NOMO-1 (cell line): ENCODE measurements around the gene DNAH2.

ENCODE experiments used
- DNase-seq, 2 experiments: peaks; one replicate each; lab custom pipeline; 2025; ENCODE audit not compliant: unreplicated experiment in 2 of 2; lab: John Stamatoyannopoulos, UW

DNAH2 gene

DNA sequence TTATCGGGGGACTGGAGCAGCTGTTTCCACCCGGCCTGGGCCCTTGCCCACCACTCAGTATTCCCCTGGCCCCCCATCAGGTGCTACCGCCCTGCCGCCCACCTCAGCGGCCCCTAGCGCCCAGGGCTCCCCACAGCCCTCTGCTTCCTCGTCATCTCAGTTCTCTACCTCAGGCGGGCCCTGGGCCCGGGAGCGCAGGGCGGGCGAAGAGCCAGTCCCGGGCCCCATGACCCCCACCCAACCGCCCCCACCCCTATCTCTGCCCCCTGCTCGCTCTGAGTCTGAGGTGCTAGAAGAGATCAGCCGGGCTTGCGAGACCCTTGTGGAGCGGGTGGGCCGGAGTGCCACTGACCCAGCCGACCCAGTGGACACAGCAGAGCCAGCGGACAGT is 131.2 kb downstream of the DNAH2 start:
- no peak for DNase-seq

DNA sequence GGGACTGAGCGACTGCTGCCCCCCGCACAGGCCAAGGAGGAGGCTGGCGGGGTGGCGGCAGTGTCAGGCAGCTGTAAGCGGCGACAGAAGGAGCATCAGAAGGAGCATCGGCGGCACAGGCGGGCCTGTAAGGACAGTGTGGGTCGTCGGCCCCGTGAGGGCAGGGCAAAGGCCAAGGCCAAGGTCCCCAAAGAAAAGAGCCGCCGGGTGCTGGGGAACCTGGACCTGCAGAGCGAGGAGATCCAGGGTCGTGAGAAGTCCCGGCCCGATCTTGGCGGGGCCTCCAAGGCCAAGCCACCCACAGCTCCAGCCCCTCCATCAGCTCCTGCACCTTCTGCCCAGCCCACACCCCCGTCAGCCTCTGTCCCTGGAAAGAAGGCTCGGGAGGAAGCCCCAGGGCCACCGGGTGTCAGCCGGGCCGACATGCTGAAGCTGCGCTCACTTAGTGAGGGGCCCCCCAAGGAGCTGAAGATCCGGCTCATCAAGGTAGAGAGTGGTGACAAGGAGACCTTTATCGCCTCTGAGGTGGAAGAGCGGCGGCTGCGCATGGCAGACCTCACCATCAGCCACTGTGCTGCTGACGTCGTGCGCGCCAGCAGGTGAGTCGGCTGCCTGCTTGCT is 131.7 kb downstream of the DNAH2 start:
- DNase-seq, result no peak

DNA sequence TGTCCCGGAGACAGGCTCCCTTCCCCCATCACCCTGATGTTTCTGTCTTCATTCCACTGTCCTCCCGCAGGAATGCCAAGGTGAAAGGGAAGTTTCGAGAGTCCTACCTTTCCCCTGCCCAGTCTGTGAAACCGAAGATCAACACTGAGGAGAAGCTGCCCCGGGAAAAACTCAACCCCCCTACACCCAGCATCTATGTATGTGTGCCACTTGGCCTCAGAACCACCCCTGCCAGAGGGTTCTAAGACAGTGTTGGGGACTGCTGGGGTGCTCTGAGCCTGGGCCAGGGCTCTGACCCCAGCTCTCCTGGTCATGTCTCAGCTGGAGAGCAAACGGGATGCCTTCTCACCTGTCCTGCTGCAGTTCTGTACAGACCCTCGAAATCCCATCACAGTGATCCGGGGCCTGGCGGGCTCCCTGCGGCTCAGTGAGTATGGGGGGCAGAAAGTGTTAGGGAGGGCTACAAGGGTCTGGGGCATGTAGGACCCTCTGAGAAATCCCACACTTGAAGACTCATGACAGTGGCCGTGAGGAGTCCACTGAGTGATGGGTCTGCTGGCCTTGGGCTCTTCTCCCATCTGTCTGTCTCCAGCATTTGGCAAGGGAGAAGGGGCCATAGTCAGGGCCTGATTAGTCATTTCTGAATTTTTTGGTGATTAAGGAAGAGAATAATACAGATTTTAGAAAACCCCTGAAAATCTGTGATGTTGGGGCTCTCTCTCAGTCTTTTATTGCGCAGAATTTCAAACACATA is 132.4 kb downstream of the DNAH2 start:
- no peak for DNase-seq

DNA sequence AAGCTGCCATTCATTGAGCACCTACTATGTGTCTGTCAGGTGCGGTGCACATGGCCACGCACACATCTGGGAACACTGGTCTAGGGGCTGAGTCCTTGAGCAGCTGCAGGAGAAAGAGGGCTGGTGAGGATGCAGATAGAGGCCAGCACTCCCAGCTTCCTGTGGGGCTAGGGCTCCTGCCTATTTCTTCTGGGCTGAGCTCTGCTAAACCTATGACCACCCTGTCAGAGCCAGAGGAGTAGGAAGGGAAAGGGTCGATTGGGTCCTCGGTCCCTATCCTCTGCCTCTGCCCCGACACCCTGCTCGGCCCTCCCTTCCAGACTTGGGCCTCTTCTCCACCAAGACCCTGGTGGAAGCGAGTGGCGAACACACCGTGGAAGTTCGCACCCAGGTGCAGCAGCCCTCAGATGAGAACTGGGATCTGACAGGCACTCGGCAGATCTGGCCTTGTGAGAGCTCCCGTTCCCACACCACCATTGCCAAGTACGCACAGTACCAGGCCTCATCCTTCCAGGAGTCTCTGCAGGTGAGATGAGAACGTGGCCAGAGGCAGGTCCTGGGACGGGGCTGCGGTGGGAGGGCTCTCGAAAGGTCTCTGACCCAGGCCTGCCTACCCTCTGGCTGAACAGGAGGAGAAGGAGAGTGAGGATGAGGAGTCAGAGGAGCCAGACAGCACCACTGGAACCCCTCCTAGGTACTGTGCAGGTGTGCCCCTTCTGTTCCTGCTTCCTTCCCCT is 133.3 kb downstream of the DNAH2 start:
- DNase-seq, result no peak

DNA sequence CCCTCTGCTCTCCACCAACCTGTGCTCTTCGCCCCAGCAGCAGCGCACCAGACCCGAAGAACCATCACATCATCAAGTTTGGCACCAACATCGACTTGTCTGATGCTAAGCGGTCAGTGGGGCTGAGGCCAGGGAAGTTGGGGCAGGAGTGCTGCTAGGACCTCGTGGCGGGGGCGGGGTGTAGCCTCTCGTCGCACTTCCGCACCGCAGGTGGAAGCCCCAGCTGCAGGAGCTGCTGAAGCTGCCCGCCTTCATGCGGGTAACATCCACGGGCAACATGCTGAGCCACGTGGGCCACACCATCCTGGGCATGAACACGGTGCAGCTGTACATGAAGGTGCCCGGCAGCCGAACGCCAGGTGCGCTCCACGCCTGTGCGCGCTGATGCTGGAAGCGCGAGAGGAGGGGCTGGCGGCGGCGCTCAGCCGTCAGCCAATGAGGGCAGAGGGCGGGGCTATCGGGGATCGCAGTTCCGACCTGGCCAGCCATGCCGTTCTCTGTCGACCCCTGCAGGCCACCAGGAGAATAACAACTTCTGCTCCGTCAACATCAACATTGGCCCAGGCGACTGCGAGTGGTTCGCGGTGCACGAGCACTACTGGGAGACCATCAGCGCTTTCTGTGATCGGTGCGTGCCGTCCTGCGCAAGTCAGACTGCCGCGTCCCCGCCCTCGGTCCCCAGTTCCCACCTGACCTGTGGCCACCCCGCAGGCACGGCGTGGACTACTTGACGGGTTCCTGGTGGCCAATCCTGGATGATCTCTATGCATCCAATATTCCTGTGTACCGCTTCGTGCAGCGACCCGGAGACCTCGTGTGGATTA is 134.1 kb downstream of the DNAH2 start:
- DNase-seq, result peak; percentile 90 to 91

DNA sequence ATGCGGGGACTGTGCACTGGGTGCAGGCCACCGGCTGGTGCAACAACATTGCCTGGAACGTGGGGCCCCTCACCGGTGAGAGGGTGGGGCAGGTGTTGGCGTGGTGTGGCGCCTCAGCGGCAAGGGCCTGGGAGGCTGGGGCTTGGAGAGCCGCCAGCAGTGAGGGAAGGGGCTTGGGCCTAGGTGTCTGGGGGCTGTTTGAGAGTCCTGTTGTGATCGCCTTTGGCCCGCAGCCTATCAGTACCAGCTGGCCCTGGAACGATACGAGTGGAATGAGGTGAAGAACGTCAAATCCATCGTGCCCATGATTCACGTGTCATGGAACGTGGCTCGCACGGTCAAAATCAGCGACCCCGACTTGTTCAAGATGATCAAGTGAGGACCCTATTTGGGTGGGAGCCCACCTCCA is 134.7 kb downstream of the DNAH2 start:
- DNase-seq, result no peak

DNA sequence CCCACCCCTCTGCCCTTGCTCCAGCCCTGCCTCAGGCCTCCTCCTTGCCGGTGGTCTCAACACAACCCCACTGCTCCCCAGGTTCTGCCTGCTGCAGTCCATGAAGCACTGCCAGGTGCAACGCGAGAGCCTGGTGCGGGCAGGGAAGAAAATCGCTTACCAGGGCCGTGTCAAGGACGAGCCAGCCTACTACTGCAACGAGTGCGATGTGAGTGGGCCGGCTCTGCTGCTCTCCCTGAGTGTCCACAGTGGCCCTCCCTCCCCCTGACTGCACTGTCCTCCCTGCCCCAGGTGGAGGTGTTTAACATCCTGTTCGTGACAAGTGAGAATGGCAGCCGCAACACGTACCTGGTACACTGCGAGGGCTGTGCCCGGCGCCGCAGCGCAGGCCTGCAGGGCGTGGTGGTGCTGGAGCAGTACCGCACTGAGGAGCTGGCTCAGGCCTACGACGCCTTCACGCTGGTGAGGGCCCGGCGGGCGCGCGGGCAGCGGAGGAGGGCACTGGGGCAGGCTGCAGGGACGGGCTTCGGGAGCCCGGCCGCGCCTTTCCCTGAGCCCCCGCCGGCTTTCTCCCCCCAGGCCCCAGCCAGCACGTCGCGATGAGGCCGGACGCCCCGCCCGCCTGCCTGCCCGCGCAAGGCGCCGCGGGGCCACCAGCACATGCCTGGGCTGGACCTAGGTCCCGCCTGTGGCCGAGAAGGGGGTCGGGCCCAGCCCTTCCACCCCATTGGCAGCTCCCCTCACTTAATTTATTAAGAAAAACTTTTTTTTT is 135.6 kb downstream of the DNAH2 start:
- no peak for DNase-seq

DNA sequence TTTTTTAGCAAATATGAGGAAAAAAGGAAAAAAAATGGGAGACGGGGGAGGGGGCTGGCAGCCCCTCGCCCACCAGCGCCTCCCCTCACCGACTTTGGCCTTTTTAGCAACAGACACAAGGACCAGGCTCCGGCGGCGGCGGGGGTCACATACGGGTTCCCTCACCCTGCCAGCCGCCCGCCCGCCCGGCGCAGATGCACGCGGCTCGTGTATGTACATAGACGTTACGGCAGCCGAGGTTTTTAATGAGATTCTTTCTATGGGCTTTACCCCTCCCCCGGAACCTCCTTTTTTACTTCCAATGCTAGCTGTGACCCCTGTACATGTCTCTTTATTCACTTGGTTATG is 136.1 kb downstream of the DNAH2 start:
- no peak for DNase-seq

DNA sequence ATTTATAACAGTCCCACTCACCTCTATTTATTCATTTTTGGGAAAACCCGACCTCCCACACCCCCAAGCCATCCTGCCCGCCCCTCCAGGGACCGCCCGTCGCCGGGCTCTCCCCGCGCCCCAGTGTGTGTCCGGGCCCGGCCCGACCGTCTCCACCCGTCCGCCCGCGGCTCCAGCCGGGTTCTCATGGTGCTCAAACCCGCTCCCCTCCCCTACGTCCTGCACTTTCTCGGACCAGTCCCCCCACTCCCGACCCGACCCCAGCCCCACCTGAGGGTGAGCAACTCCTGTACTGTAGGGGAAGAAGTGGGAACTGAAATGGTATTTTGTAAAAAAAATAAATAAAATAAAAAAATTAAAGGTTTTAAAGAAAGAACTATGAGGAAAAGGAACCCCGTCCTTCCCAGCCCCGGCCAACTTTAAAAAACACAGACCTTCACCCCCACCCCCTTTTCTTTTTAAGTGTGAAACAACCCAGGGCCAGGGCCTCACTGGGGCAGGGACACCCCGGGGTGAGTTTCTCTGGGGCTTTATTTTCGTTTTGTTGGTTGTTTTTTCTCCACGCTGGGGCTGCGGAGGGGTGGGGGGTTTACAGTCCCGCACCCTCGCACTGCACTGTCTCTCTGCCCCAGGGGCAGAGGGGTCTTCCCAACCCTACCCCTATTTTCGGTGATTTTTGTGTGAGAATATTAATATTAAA is 136.7 kb downstream of the DNAH2 start:
- no peak for DNase-seq

DNA sequence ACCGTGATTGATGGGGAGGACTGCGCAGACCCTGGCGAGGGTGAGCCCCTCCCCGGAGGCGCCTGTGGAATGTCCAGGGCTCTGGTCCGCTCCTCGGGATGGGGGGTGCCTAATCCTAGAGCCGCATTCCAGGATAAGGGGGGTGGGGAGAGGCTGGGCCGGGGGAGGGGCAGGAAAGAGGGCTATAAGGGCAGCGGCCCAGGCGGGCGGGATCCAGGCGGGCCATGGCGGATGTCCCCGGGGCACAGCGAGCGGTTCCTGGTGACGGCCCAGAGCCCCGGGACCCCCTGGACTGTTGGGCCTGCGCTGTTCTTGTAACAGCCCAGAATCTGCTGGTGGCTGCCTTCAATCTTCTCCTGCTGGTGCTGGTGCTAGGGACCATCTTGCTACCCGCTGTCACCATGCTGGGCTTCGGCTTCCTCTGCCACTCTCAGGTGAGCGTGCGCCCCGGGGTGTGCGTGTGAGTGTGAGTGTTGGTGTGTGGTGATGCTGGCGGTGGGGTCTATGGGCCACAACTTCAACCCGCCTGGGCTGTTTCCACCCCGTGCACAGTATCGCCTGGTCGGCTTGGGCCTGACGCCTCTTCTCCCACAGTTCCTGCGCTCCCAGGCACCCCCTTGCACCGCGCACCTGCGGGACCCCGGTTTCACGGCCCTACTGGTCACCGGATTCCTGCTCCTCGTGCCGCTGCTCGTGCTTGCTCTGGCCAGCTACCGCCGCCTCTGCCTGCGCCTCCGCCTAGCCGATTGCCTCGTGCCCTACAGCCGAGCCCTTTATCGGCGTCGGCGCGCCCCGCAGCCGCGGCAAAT is 137.5 kb downstream of the DNAH2 start, which contains the start of gene TMEM88:
Gene TMEM88, plus strand, starts transcription at position 216 of the 809 bp plus-strand sequence. Its CDS starts 9 bp downstream, at position 225.
- no peak for DNase-seq

DNA sequence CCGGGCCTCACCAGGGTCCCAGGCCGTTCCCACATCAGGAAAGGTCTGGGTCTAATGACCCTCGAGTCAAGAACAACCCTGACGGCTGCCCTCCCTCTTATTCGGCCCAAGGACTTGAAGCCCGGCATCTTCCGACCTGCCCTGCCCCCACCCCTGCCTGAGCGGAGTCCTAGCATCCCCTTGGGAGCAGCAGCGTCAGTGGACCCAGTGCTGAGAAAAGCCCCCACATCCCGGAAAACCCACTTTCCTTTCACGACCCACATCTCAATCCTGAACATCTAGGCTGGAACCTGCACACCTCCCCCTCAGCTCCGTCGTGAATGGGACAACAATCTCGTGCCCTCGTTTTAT is 138.1 kb downstream of the DNAH2 start:
- no peak for DNase-seq

DNA sequence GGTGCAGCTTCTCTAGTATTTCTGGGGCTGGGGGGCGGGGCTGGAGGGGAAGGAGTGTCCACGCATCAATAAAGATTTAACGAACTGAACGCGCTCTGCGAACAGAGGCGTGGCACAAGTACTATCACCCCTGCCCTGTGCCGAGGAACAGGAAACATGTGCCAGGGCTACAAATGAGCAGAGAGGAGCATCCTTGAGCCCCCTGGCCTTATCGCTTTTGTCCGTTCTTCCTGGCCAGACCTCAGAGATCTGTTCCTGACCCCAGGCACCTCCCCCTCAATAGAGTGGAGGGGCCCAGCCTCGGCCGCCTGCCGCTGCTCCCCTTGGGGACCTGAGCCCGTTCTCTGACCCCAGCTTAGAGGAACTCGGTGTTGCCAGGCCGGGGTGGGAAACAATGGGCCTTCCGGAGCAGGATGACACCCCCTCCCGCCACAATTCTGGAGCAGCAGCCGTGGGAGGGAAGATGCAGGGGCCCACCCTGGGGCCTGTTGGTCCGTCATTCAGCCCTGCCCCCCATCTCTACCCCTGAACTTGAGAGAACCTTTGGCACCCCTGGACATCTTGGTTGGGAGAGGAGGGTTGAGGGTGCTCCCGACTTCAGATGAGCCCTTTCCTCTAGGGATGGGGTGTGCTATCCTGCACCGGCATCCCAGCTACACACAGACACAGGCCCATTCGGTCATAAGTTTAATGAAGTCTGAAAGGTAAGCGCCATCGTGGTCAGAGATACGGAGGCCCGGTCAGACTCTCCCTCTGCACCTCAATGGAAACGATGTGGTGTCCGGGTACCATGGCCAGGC is 138.7 kb downstream of the DNAH2 start:
- peak; percentile 45 to 63 for DNase-seq

DNA sequence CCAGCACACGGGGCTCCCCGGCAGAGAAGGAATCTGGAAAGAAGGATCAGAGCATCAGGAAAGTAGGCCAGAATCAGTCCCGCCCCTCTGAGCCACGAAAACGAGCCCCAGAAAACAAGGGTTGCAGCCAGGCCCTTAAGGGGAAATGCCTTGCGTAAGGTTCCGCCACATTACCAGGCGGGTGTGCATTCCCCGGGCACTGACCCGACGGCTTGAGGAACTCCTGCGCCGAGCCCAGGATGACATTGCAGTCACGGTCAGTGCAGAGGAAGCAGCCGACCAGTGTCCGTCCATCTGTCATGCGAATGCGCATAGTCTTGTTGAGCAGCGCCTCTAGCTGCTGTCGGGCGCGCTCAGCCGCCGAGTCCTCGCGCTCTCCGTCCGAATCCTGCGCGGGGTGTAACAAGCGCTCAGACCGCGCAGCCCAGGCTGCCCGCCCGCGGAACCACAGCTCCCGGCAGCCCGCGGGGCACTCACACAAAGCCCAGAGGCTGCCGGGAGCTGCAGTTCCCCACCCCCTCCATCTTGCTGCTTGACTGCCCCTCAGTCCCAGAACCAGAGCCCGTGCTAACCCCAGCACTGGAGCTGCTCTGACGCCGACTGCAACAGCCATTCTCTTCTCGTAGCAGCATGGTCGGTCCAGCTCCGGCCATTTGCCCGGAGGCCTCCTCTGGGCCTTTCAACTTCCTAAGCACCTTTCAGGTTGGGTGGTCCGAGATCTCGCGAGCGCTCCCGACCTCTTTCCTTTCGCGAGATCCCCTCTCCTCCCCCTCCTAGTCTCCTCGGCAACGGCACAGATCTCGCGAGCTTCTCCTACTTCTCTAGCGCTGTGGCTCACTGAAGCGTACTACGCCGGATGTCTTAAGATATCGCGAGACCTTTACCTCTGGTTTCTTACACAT is 139.5 kb downstream of the DNAH2 start, which contains the start of gene NAA38:
Gene NAA38, minus strand, starts transcription at position 749 of the 902 bp plus-strand sequence. Its CDS starts 96 bp downstream, at position 653.
- peak; percentile 97 to 100 for DNase-seq

DNA sequence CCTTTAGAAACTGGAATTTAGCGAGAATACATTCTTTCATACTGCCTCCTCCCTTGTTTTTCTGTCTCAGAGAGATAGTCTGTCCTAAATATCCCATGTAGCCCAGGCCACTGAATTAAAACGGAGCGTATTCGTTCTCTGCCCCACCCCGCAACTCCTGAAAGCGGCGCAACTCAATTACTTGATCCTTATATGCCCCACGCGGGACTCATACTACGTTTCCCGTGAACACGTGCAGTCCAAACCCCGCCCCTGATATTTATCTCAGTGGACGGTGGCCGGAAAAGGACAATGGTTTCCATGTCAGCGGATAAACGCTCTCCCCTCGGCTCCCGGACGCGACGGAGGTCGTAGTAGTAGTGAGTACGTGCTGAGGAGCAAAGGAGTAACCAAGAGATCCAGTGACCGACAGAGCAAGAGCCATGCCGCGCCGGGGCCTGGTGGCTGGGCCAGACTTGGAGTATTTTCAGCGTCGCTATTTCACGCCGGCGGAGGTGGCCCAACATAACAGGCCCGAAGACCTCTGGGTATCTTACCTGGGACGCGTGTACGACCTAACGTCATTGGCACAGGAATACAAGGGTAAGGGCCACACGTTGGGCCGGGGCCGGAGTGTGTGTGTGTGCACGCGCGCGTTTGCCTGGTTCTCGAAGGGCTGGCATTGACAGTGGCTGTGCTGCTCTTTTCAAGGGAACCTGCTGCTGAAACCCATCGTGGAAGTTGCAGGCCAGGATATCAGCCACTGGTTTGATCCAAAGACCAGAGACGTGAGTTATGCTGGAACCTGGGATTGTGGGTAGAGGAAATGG is 140.4 kb downstream of the DNAH2 start, which contains the start of gene CYB5D1:
Gene CYB5D1, plus strand, starts transcription at position 291 of the 809 bp plus-strand sequence. Its CDS starts 132 bp downstream, at position 423.
- peak; percentile 86 to 96 for DNase-seq

DNA sequence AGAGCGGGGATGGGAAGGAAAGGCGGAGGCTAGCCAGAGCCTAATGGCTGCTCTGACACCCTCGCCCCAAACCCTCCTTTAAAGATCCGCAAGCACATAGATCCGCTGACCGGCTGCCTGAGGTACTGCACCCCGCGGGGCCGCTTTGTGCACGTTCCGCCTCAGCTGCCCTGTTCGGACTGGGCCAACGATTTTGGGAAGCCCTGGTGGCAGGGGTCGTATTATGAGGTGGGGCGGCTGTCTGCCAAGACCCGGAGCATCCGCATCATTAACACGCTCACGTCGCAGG is 140.9 kb downstream of the DNAH2 start:
- no peak for DNase-seq

DNA sequence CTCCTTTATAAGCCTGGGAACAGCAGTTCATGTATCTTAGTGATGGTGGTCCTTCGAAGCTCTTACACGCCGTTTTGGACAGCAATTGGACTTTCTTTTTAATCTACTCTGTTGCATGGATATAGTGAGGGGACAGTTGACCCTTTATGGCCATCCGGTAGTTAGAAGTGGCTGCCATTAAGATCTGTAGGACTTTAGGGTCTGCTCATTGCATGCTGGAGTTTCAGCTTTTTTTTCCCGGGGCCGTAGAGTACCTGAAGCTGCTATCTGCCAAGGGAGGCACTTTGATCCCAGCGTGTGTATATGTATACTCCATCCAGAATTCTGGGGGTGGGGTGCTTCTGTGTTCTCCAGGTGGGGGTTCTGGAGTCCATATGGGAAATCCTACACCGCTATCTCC is 141.5 kb downstream of the DNAH2 start:
- no peak for DNase-seq
